ENCODE data around the gene MTERF1. TPM values are rescaled to one million over a fixed set of nuclear protein-coding genes. Genes with fewer than 3 reads are reported as not detected.
A peak's percentile ranks its signal among the peaks of the same experiment; 100 is the strongest.

MTERF1 gene
- total and polyA plus RNA-seq, 2 of the 13 experiments (the other 11 are each of a cell fraction or from before 2014, with no cell fraction given), result 5.5 to 19.3 TPM

DNA sequence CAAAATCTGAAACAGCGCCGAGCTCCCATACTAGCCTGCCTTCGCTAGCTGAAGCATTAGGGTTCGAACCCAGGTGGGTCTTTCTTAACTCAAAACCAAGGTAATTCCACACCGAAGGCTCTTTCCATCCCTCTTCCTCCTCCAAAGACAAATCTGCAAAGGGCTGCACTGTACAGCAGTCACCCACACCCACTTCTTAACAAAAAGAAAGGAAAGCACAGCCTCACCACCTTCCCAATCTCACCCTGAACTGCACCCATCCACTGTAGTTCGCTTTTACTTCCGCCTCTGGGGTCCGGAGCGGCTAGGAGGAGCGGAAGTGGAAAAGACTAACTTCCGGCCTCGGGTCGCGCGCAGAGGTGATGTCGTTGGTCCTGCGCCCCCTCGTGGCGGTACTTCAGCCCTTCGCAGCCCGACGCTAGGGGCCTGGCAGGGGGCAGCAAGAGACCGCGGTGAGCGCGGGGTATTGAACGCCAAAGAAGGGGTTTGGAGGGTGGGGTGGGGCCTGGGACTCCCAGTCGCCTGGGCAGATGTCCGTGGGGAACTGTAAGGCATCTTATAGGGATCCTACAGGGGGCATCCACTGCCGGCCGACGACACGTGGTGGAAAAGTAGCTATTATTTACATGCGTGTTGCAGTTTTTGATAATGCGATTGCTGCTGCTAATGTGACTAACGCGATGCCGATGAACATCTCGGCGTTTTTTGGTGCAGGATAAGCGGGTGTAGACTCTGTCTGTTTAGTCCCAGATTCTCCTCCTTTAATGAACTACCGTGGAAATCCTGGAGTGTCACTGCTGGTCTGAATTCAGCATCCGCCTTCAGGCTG is at the start of gene MTERF1 (continued):
- TF ChIP-seq, protein P1, sequence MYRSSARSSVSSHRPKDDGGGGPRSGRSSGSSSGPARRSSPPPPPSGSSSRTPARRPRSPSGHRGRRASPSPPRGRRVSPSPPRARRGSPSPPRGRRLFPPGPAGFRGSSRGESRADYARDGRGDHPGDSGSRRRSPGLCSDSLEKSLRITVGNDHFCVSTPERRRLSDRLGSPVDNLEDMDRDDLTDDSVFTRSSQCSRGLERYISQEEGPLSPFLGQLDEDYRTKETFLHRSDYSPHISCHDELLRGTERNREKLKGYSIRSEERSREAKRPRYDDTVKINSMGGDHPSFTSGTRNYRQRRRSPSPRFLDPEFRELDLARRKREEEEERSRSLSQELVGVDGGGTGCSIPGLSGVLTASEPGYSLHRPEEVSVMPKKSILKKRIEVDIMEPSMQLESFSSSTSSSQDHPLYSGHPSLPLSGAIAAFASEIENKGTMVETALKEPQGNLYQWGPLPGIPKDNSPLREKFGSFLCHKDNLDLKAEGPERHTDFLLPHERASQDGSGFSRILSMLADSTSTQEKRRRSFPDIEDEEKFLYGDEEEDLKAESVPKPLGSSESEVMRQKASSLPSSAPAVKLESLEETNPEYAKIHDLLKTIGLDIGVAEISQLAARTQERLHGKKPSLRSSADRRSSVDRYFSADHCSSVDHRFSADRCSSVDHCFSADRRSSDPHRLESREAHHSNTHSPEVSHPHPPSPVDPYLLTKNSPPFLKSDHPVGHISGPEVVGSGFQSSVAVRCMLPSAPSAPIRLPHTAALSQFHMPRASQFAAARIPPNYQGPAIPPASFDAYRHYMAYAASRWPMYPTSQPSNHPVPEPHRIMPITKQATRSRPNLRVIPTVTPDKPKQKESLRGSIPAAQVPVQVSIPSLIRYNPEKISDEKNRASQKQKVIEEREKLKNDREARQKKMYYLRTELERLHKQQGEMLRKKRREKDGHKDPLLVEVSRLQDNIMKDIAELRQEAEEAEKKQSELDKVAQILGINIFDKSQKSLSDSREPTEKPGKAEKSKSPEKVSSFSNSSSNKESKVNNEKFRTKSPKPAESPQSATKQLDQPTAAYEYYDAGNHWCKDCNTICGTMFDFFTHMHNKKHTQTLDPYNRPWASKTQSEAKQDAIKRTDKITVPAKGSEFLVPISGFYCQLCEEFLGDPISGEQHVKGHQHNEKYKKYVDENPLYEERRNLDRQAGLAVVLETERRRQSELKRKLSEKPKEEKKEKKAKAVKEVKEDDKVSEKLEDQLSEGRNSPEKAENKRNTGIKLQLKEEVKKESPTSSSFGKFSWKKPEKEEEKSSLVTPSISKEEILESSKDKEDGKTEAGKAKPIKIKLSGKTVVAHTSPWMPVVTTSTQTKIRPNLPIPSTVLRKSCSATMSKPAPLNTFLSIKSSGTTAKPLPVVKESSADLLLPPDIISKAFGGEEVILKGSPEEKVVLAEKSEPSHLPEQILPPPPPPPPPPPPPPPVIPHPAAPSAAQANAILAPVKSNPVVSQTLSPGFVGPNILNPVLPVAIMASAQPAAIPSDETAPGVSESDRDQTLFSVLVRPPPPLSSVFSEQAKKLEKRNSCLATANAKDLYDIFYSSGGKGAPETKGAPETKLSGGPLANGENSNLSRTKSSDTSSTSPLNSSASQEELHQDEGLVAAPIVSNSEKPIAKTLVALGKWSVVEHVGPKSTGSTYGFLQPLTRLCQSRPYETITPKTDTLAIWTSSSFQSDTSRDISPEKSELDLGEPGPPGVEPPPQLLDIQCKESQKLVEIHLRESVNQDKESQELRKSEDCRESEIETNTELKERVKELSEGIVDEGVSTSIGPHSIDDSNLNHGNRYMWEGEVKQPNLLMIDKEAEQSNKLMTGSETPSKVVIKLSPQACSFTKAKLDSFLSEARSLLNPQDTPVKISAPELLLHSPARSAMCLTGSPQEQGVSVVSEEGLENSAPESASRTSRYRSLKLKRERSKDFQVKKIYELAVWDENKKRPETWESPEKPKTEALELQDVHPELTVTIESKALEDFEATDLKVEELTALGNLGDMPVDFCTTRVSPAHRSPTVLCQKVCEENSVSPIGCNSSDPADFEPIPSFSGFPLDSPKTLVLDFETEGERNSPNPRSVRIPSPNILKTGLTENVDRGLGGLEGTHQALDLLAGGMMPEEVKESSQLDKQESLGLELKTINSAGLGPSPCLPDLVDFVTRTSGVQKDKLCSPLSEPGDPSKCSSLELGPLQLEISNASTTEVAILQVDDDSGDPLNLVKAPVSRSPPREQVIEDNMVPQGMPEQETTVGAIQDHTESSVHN (CRISPR knock-in tag; IDR thresholded peaks at IDR 0.05), result no peak
- TF ChIP-seq, protein P2, sequence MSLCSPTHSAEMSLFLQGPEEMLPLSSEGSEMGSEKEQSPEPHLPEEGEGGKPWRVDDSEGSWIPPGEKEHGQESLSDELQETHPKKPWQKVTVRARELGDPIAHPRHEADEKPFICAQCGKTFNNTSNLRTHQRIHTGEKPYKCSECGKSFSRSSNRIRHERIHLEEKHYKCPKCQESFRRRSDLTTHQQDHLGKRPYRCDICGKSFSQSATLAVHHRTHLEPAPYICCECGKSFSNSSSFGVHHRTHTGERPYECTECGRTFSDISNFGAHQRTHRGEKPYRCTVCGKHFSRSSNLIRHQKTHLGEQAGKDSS (CRISPR knock-in tag; IDR thresholded peaks at IDR 0.05; ENCODE audit: borderline replicate concordance, low read depth), result peak; percentile 78; the same call in 1 of the 2 replicates
- TF ChIP-seq ZNF644 (CRISPR knock-in tag; IDR thresholded peaks at IDR 0.05; ENCODE audit: low read depth), result 0 out of 2 replicates have a peak, but pooled peaks have one; percentile 10
- TF ChIP-seq CHD4 (IDR thresholded peaks at IDR 0.05; ENCODE audit: borderline replicate concordance, low read length), result no peak
- TF ChIP-seq KLF12 (CRISPR knock-in tag; IDR thresholded peaks at IDR 0.05; ENCODE audit: borderline replicate concordance), result peak; percentile 65; the same call in 1 of the 2 replicates
- TF ChIP-seq, protein P3, sequence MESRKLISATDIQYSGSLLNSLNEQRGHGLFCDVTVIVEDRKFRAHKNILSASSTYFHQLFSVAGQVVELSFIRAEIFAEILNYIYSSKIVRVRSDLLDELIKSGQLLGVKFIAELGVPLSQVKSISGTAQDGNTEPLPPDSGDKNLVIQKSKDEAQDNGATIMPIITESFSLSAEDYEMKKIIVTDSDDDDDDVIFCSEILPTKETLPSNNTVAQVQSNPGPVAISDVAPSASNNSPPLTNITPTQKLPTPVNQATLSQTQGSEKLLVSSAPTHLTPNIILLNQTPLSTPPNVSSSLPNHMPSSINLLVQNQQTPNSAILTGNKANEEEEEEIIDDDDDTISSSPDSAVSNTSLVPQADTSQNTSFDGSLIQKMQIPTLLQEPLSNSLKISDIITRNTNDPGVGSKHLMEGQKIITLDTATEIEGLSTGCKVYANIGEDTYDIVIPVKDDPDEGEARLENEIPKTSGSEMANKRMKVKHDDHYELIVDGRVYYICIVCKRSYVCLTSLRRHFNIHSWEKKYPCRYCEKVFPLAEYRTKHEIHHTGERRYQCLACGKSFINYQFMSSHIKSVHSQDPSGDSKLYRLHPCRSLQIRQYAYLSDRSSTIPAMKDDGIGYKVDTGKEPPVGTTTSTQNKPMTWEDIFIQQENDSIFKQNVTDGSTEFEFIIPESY (CRISPR knock-in tag; IDR thresholded peaks at IDR 0.05), result peak; percentile 93
- TF ChIP-seq TP53 (CRISPR knock-in tag; conservative IDR thresholded peaks at IDR 0.05), result 0 out of 2 replicates have a peak, but pooled peaks have one; percentile 59
- TF ChIP-seq, protein P4, sequence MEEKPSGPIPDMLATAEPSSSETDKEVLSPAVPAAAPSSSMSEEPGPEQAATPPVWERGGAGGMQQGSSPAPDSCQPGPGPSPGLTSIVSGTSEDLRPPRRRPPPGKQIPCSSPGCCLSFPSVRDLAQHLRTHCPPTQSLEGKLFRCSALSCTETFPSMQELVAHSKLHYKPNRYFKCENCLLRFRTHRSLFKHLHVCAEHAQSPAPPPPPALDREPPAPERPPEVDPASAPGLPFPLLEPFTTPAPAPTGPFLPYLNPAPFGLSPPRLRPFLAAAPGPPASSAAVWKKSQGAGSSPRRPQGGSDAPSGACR (CRISPR knock-in tag; IDR thresholded peaks at IDR 0.05), result peak; percentile 88
- TF ChIP-seq ZNF44 (CRISPR knock-in tag; IDR thresholded peaks at IDR 0.05), result peak; percentile 93; the same call in 1 of the 2 replicates
- TF ChIP-seq, protein P5, sequence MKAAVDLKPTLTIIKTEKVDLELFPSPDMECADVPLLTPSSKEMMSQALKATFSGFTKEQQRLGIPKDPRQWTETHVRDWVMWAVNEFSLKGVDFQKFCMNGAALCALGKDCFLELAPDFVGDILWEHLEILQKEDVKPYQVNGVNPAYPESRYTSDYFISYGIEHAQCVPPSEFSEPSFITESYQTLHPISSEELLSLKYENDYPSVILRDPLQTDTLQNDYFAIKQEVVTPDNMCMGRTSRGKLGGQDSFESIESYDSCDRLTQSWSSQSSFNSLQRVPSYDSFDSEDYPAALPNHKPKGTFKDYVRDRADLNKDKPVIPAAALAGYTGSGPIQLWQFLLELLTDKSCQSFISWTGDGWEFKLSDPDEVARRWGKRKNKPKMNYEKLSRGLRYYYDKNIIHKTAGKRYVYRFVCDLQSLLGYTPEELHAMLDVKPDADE (CRISPR knock-in tag; IDR thresholded peaks at IDR 0.05), result no peak
- no peak for TF ChIP-seq PCBP2 (optimal IDR thresholded peaks at IDR 0.05; ENCODE audit: low read depth, low read length, poor library complexity, severe bottlenecking)
- TF ChIP-seq, protein P6, sequence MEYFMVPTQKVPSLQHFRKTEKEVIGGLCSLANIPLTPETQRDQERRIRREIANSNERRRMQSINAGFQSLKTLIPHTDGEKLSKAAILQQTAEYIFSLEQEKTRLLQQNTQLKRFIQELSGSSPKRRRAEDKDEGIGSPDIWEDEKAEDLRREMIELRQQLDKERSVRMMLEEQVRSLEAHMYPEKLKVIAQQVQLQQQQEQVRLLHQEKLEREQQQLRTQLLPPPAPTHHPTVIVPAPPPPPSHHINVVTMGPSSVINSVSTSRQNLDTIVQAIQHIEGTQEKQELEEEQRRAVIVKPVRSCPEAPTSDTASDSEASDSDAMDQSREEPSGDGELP (IDR thresholded peaks at IDR 0.05; ENCODE audit: borderline replicate concordance, low read depth), result 0 out of 2 replicates have a peak, but pooled peaks have one; percentile 14
- peak; percentile 60; the same call in 1 of the 2 replicates for TF ChIP-seq SP2 (CRISPR knock-in tag; IDR thresholded peaks at IDR 0.05)
